HepG2 (cell line): ENCODE data around the gene CUL9. TPM values are rescaled to one million over a fixed set of nuclear protein-coding genes. Genes with fewer than 3 reads are reported as not detected.
A peak's percentile ranks its signal among the peaks of the same experiment; 100 is the strongest.

Source experiments
- EEA1 ChIP-seq: sonication (generic); formaldehyde crosslinking; IDR thresholded peaks from 2 replicates; pipeline ENCODE4 v1.5.1; 2020; ENCODE audit warnings: mild to moderate bottlenecking, missing genetic modification reagents, borderline replicate concordance
- EP300 ChIP-seq, 3 experiments: sonication (generic) in 1 of 3; formaldehyde crosslinking in 1 of 3; IDR thresholded peaks; 2 replicates each; pipeline versions ENCODE4 v1.5.1 to v1.6.1; 2011 to 2020; ENCODE audit warnings: low read depth in 2 of 3, low read length in 2 of 3, borderline replicate concordance in 1 of 3, improper control_type of control experiment in 1 of 3, mild to moderate bottlenecking in 1 of 3, missing genetic modification reagents in 1 of 3, moderate library complexity in 1 of 3
- GABPA ChIP-seq, 2 experiments: IDR thresholded peaks; 2 replicates each; pipeline ENCODE4 v1.6.1; 2011 to 2016; ENCODE audit warnings: low read depth in 2 of 2, low read length in 1 of 2, missing biosample characterization in 1 of 2, missing genetic modification characterization in 1 of 2
- GABPB1 ChIP-seq: IDR thresholded peaks from 2 replicates; pipeline ENCODE4 v1.6.1; 2016; ENCODE audit warnings: mild to moderate bottlenecking, missing genetic modification reagents, moderate library complexity, missing compliant biosample characterization
- HNF4A ChIP-seq: sonication (generic); formaldehyde crosslinking; IDR thresholded peaks from 2 replicates; pipeline ENCODE4 v1.4.0; 2020; ENCODE audit warnings: missing genetic modification reagents
- KAT8 ChIP-seq: IDR thresholded peaks from 2 replicates; pipeline ENCODE4 v1.6.1; 2016; ENCODE audit warnings: missing genetic modification reagents, missing compliant biosample characterization
- NFYB ChIP-seq: sonication (generic); formaldehyde crosslinking; IDR thresholded peaks from 2 replicates; pipeline ENCODE4 v1.4.0; 2020; ENCODE audit warnings: missing genetic modification reagents
- POLR2A ChIP-seq, 2 experiments: IDR thresholded peaks; 2 replicates each; pipeline ENCODE4 v1.6.1; 2011; ENCODE audit warnings: low read depth in 2 of 2, low read length in 2 of 2, mild to moderate bottlenecking in 1 of 2, moderate library complexity in 1 of 2; ENCODE audit not compliant: insufficient read depth in 1 of 2
- POLR2AphosphoS2 ChIP-seq: IDR thresholded peaks from 2 replicates; pipeline ENCODE4 v1.6.1; 2011; ENCODE audit warnings: low read depth, low read length, improper control_type of control experiment
- POLR2G ChIP-seq: fragments of 200-400 bp; formaldehyde crosslinking; IDR thresholded peaks from 2 replicates; pipeline ENCODE4 v1.6.1; 2018; ENCODE audit warnings: mild to moderate bottlenecking, low read depth, low read length, moderate library complexity
- SMYD3 ChIP-seq: sonication (generic); formaldehyde crosslinking; IDR thresholded peaks from 2 replicates; pipeline ENCODE4 v1.8.1; 2023; ENCODE audit warnings: mild to moderate bottlenecking, missing genetic modification reagents
- ZFP36L2 ChIP-seq: sonication (generic); formaldehyde crosslinking; IDR thresholded peaks from 2 replicates; pipeline ENCODE4 v1.4.0; 2020; ENCODE audit warnings: missing genetic modification reagents
- ZNF10 ChIP-seq: sonication (generic); formaldehyde crosslinking; IDR thresholded peaks from 2 replicates; pipeline ENCODE4 v1.4.0; 2020; ENCODE audit warnings: mild to moderate bottlenecking, low read depth, missing genetic modification reagents, borderline replicate concordance
- ZNF224 ChIP-seq: sonication (generic); formaldehyde crosslinking; IDR thresholded peaks from 2 replicates; pipeline ENCODE4 v1.5.0; 2020; ENCODE audit warnings: mild to moderate bottlenecking, missing genetic modification reagents
- ZNF350 ChIP-seq: sonication (generic); formaldehyde crosslinking; IDR thresholded peaks from 2 replicates; pipeline ENCODE4 v1.4.0; 2020; ENCODE audit warnings: mild to moderate bottlenecking, low read depth, missing genetic modification reagents, borderline replicate concordance
- ZNF382 ChIP-seq: sonication (generic); formaldehyde crosslinking; IDR thresholded peaks from 2 replicates; pipeline ENCODE4 v1.5.0; 2020; ENCODE audit warnings: missing genetic modification reagents, mild to moderate bottlenecking, borderline replicate concordance
- ZNF572 ChIP-seq: sonication (generic); formaldehyde crosslinking; IDR thresholded peaks from 2 replicates; pipeline ENCODE4 v1.5.1; 2020; ENCODE audit warnings: mild to moderate bottlenecking, missing genetic modification reagents
- ZNF589 ChIP-seq: sonication (generic); formaldehyde crosslinking; conservative IDR thresholded peaks from 2 replicates; pipeline ENCODE4 v1.8.0; 2022; ENCODE audit warnings: mild to moderate bottlenecking, moderate library complexity, missing genetic modification reagents
- ZNF616 ChIP-seq: sonication (generic); formaldehyde crosslinking; IDR thresholded peaks from 2 replicates; pipeline ENCODE4 v1.5.0; 2020; ENCODE audit warnings: low read depth, mild to moderate bottlenecking, missing genetic modification reagents
- ZNF773 ChIP-seq: sonication (generic); formaldehyde crosslinking; IDR thresholded peaks from 2 replicates; pipeline ENCODE4 v1.4.0; 2020; ENCODE audit warnings: missing genetic modification reagents, borderline replicate concordance
- ZNF782 ChIP-seq: sonication (generic); formaldehyde crosslinking; IDR thresholded peaks from 2 replicates; pipeline ENCODE4 v1.4.0; 2020; ENCODE audit warnings: missing genetic modification reagents, mild to moderate bottlenecking, borderline replicate concordance
- ZSCAN22 ChIP-seq: sonication (generic); formaldehyde crosslinking; IDR thresholded peaks from 2 replicates; pipeline ENCODE4 v1.4.0; 2020; ENCODE audit warnings: mild to moderate bottlenecking, missing genetic modification reagents
- polyA plus RNA-seq, 8 experiments: library from polyadenylated mRNA; depleted of rRNA in 3 of 8; stranded (reverse) in 7 of 8; unstranded in 1 of 8; fragments of >200 nt; fragmentation: Illumina TruSeq in 4 of 8; extraction: Trizol in 4 of 8; gene quantifications; 2 replicates each; pipeline versions ENCODE4 v1.2.1 to v1.2.3, GENCODE V29; 2011 to 2016; ENCODE audit warnings: low read depth in 4 of 8, missing spikeins in 1 of 8, mixed read lengths in 1 of 8; ENCODE audit not compliant: insufficient read depth in 1 of 8
- total RNA-seq, 5 experiments: library from RNA; depleted of rRNA; stranded (reverse); fragments of >200 nt; fragmentation: Illumina TruSeq; extraction: Trizol; gene quantifications; 2 replicates each; pipeline ENCODE4 v1.2.3, GENCODE V29; 2016; ENCODE audit warnings: low read depth in 1 of 5
- TF ChIP-seq, protein P1 (sequence below): sonication (generic); formaldehyde crosslinking; IDR thresholded peaks from 2 replicates; pipeline ENCODE4 v1.9.0; 2021; ENCODE audit warnings: missing genetic modification reagents, borderline replicate concordance
- TF ChIP-seq, protein P2 (sequence below): sonication (generic); formaldehyde crosslinking; IDR thresholded peaks from 2 replicates; pipeline ENCODE4 v1.5.1; 2020; ENCODE audit warnings: mild to moderate bottlenecking, moderate library complexity, missing genetic modification reagents
- TF ChIP-seq, protein P3 (sequence below): sonication (generic); IDR thresholded peaks from 2 replicates; pipeline ENCODE4 v1.6.1; 2016; ENCODE audit warnings: low read depth, borderline replicate concordance

Gene CUL9
- total and polyA plus RNA-seq, 2 of the 13 experiments (the other 11 are each of a cell fraction or from before 2014, with no cell fraction given), result 11.4 to 13.7 TPM

DNA sequence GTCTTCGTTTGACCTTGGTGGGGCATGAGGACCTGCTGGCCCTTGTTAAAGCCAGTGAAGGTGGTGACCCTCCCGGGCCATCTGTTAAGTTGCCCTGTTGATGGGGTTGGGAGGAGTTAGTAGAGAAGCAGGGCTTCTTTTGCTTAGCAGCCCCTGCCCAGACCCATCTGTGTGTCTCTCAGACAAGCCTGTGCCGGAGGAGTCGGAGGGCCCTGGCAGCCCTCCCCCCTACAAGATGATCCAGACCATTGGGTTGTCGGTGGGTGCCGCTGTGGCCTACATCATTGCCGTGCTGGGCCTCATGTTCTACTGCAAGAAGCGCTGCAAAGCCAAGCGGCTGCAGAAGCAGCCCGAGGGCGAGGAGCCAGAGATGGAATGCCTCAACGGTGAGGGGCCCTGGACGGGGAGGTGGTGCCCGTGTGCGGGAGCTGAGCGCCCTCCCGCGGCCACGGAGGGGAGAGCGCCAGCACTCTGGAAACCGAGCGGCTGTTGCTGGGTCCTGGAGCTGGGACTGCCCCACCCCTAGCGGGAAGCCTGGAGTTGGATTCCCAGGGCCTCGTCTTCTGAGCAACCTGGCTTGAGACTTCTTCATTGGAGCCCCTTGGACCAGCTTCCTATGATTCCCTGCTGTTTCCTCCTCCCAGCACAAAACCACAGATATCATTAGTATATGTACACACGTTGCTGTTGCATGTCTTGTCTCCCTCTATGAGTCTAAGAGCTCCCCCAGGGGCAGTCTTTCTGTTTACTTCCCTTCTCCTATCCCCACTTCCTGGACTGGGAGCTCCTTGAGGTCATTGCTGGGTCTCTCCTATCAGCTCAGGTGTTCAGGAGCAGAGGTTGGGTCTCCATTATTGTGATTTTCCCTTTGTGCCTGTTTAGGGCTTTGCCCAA lies 38.5 kb upstream of the CUL9 start (continued):
- TF ChIP-seq, protein P1, sequence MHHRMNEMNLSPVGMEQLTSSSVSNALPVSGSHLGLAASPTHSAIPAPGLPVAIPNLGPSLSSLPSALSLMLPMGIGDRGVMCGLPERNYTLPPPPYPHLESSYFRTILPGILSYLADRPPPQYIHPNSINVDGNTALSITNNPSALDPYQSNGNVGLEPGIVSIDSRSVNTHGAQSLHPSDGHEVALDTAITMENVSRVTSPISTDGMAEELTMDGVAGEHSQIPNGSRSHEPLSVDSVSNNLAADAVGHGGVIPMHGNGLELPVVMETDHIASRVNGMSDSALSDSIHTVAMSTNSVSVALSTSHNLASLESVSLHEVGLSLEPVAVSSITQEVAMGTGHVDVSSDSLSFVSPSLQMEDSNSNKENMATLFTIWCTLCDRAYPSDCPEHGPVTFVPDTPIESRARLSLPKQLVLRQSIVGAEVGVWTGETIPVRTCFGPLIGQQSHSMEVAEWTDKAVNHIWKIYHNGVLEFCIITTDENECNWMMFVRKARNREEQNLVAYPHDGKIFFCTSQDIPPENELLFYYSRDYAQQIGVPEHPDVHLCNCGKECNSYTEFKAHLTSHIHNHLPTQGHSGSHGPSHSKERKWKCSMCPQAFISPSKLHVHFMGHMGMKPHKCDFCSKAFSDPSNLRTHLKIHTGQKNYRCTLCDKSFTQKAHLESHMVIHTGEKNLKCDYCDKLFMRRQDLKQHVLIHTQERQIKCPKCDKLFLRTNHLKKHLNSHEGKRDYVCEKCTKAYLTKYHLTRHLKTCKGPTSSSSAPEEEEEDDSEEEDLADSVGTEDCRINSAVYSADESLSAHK (CRISPR knock-in tag), result no peak
- TF ChIP-seq ZFP36L2 (CRISPR knock-in tag) (no peak), EEA1 (CRISPR knock-in tag) (no peak), NFYB (CRISPR knock-in tag) (no peak; the same call in 1 of the 2 replicates), EP300 (IDR thresholded peaks at IDR 0.05; ENCODE audit: low read depth in 2 of 2, low read length in 2 of 2) (0 out of 4 replicates have a peak, but pooled peaks of 1 of the 2 experiments have one; percentile 13), EP300 (CRISPR knock-in tag; IDR thresholded peaks at IDR 0.05; ENCODE audit: borderline replicate concordance) (no peak; the same call in 1 of the 2 replicates), POLR2AphosphoS2 (no peak), ZNF350 (peak; percentile 71; the same call in 1 of the 2 replicates), ZNF572 (CRISPR knock-in tag) (no peak), KAT8 (CRISPR knock-in tag) (peak; percentile 76), ZNF773 (CRISPR knock-in tag) (no peak), POLR2G (no peak), POLR2A (IDR thresholded peaks at IDR 0.05; ENCODE audit: insufficient read depth in 1 of 2, low read depth in 2 of 2, low read length in 2 of 2) (no peak), HNF4A (CRISPR knock-in tag) (no peak), ZSCAN22 (CRISPR knock-in tag) (no peak), SMYD3 (CRISPR knock-in tag) (no peak), ZNF782 (peak; percentile 65; the same call in 1 of the 2 replicates), GABPB1 (CRISPR knock-in tag) (peak; percentile 81), GABPA (IDR thresholded peaks at IDR 0.05; ENCODE audit: low read depth, low read length) (no peak), GABPA (CRISPR knock-in tag; IDR thresholded peaks at IDR 0.05; ENCODE audit: low read depth) (peak; percentile 52; the same call in 1 of the 2 replicates), ZNF382 (no peak), ZNF589 (CRISPR knock-in tag) (no peak), ZNF616 (CRISPR knock-in tag) (no peak), ZNF10 (no peak), ZNF224 (no peak)
- TF ChIP-seq, protein P2, sequence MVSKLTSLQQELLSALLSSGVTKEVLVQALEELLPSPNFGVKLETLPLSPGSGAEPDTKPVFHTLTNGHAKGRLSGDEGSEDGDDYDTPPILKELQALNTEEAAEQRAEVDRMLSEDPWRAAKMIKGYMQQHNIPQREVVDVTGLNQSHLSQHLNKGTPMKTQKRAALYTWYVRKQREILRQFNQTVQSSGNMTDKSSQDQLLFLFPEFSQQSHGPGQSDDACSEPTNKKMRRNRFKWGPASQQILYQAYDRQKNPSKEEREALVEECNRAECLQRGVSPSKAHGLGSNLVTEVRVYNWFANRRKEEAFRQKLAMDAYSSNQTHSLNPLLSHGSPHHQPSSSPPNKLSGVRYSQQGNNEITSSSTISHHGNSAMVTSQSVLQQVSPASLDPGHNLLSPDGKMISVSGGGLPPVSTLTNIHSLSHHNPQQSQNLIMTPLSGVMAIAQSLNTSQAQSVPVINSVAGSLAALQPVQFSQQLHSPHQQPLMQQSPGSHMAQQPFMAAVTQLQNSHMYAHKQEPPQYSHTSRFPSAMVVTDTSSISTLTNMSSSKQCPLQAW, result peak; percentile 92
- TF ChIP-seq, protein P3, sequence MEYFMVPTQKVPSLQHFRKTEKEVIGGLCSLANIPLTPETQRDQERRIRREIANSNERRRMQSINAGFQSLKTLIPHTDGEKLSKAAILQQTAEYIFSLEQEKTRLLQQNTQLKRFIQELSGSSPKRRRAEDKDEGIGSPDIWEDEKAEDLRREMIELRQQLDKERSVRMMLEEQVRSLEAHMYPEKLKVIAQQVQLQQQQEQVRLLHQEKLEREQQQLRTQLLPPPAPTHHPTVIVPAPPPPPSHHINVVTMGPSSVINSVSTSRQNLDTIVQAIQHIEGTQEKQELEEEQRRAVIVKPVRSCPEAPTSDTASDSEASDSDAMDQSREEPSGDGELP, result peak; percentile 30; the same call in 1 of the 2 replicates
